Activated gamma-delta T cell (primary cell): ENCODE data around the gene COPG1.
A peak's percentile ranks its signal among the peaks of the same experiment; 100 is the strongest.

ENCODE experiments used
- DNase-seq: peaks from one replicate; lab custom pipeline; 2025; lab: John Stamatoyannopoulos, UW

COPG1 gene

GRCh38 chr3:129313665-129314385 lies 64.4 kb downstream of the COPG1 start:
- no peak for DNase-seq

- DNase-seq: peak; percentile 26
Measured at GRCh38 chr3:129314386-129315222, 65.2 kb downstream of the COPG1 start.

- no peak for DNase-seq
Measured at GRCh38 chr3:129315223-129315997, 66.0 kb downstream of the COPG1 start.

GRCh38 chr3:129315998-129316247 lies 66.5 kb downstream of the COPG1 start:
- DNase-seq: no peak

GRCh38 chr3:129316248-129317013 lies 67.0 kb downstream of the COPG1 start:
- DNase-seq: peak; percentile 41

GRCh38 chr3:129317014-129317771 lies 67.8 kb downstream of the COPG1 start:
- DNase-seq: no peak

GRCh38 chr3:129317848-129318247 lies 68.4 kb downstream of the COPG1 start:
- DNase-seq: no peak

- no peak for DNase-seq
Measured at GRCh38 chr3:129318921-129319320, 69.5 kb downstream of the COPG1 start.

GRCh38 chr3:129320261-129320660 lies 70.9 kb downstream of the COPG1 start:
- no peak for DNase-seq

GRCh38 chr3:129320825-129321487 lies 71.5 kb downstream of the COPG1 start:
- no peak for DNase-seq

- no peak for DNase-seq
Measured at GRCh38 chr3:129321887-129322286, 72.5 kb downstream of the COPG1 start.

- DNase-seq: no peak
Measured at GRCh38 chr3:129323651-129324294, 74.4 kb downstream of the COPG1 start.

- no peak for DNase-seq
Measured at GRCh38 chr3:129324855-129325254, 75.4 kb downstream of the COPG1 start.

- no peak for DNase-seq
Measured at GRCh38 chr3:129325383-129325782, 76.0 kb downstream of the COPG1 start.

GRCh38 chr3:129326138-129326537 lies 76.7 kb downstream of the COPG1 start:
- DNase-seq: no peak

- DNase-seq: no peak
Measured at GRCh38 chr3:129326595-129326994, 77.2 kb downstream of the COPG1 start.
